NCI-H1092 treated with DMSO at 0.1 percent for 48 hours (cell line): ENCODE results near the gene KPNA4.
A peak's percentile ranks its signal among the peaks of the same experiment; 100 is the strongest.
"Not testable (repeated sequence)": the region's sequence is repeated elsewhere in the genome, so short reads cannot be mapped to it uniquely, and the experiment has no call there.

Experiments used
- DNase-seq: peaks from one replicate; lab custom pipeline; 2025; lab: John Stamatoyannopoulos, UW

Gene KPNA4

GRCh38 chr3:160569894-160570652 lies 4.7 kb upstream of the KPNA4 start:
- DNase-seq = peak; percentile 24

- no peak for DNase-seq
Measured at GRCh38 chr3:160568989-160569388, 3.6 kb upstream of the KPNA4 start.

GRCh38 chr3:160567774-160568173 lies 2.4 kb upstream of the KPNA4 start:
- no peak for DNase-seq

- no peak for DNase-seq
Measured at GRCh38 chr3:160566499-160566898, 1.1 kb upstream of the KPNA4 start.

GRCh38 chr3:160564949-160565441 lies 376 bp downstream of the KPNA4 start:
- no peak for DNase-seq

- peak; percentile 33 for DNase-seq
Measured at GRCh38 chr3:160564258-160564911, 986 bp downstream of the KPNA4 start.

GRCh38 chr3:160562952-160563351 lies 2.4 kb downstream of the KPNA4 start:
- DNase-seq = no peak

- DNase-seq = no peak
Measured at GRCh38 chr3:160557571-160557970, 7.8 kb downstream of the KPNA4 start.

- DNase-seq = no peak
Measured at GRCh38 chr3:160556141-160556540, 9.2 kb downstream of the KPNA4 start.

- no peak for DNase-seq
Measured at GRCh38 chr3:160554980-160555379, 10.4 kb downstream of the KPNA4 start.

GRCh38 chr3:160553827-160554226 lies 11.5 kb downstream of the KPNA4 start:
- DNase-seq = no peak

- DNase-seq = no peak
Measured at GRCh38 chr3:160546727-160547126, 18.6 kb downstream of the KPNA4 start.

- no peak for DNase-seq
Measured at GRCh38 chr3:160545504-160545871, 19.9 kb downstream of the KPNA4 start.

- no peak for DNase-seq
Measured at GRCh38 chr3:160544844-160545503, 20.4 kb downstream of the KPNA4 start.

GRCh38 chr3:160540551-160540950 lies 24.8 kb downstream of the KPNA4 start:
- DNase-seq = no peak

- DNase-seq = no peak
Measured at GRCh38 chr3:160538895-160539294, 26.5 kb downstream of the KPNA4 start.

GRCh38 chr3:160537729-160538128 lies 27.6 kb downstream of the KPNA4 start:
- no peak for DNase-seq

- no peak for DNase-seq
Measured at GRCh38 chr3:160532371-160532770, 33.0 kb downstream of the KPNA4 start.

GRCh38 chr3:160531311-160531710 lies 34.1 kb downstream of the KPNA4 start:
- no peak for DNase-seq

- not testable (repeated sequence) for DNase-seq
Measured at GRCh38 chr3:160516391-160516790, 49.0 kb downstream of the KPNA4 start.

- no peak for DNase-seq
Measured at GRCh38 chr3:160501325-160501724, 64.0 kb downstream of the KPNA4 start.

GRCh38 chr3:160498202-160498601 lies 67.2 kb downstream of the KPNA4 start:
- no peak for DNase-seq

GRCh38 chr3:160490166-160490565 lies 75.2 kb downstream of the KPNA4 start:
- DNase-seq = no peak
